Daoy (cell line): ENCODE data around the gene DPP7. TPM values are rescaled to one million over a fixed set of nuclear protein-coding genes. Genes with fewer than 3 reads are reported as not detected.
"Not testable (repeated sequence)": the region's sequence is repeated elsewhere in the genome, so short reads cannot be mapped to it uniquely, and the experiment has no call there.

Source experiments
- DNase-seq: peaks from one replicate; pipeline ENCODE4 v3.0.0-alpha.2; 2015; ENCODE audit warnings: low read depth
- total RNA-seq: library from RNA; depleted of rRNA; stranded (reverse); fragments of >200 nt; shearing (Covaris generic); gene quantifications from 2 replicates; pipeline ENCODE4 v1.2.3, GENCODE V29; 2014

The DPP7 gene
- total RNA-seq, 1 experiment from 2014 or later, result 23.0 TPM

- no peak for DNase-seq
Observed at GRCh38 chr9:137148242-137148641, 33.7 kb upstream of the DPP7 start.

GRCh38 chr9:137147793-137148160, 33.2 kb upstream of the DPP7 start:
- no peak for DNase-seq

GRCh38 chr9:137147091-137147792, 32.7 kb upstream of the DPP7 start:
- DNase-seq, result no peak

GRCh38 chr9:137146527-137146918, 32.0 kb upstream of the DPP7 start:
- DNase-seq, result no peak

GRCh38 chr9:137145731-137146526, 31.4 kb upstream of the DPP7 start:
- no peak for DNase-seq

GRCh38 chr9:137143459-137143858, 28.9 kb upstream of the DPP7 start:
- no peak for DNase-seq

- DNase-seq, result no peak
Observed at GRCh38 chr9:137141976-137142936, 27.7 kb upstream of the DPP7 start.

- DNase-seq, result no peak
Observed at GRCh38 chr9:137141050-137141810, 26.7 kb upstream of the DPP7 start.

GRCh38 chr9:137140151-137141012, 25.8 kb upstream of the DPP7 start:
- no peak for DNase-seq

- DNase-seq, result no peak
Observed at GRCh38 chr9:137139468-137140150, 25.1 kb upstream of the DPP7 start.

- peak; percentile 59 for DNase-seq
Observed at GRCh38 chr9:137138722-137139467, 24.4 kb upstream of the DPP7 start, which contains the start of gene GRIN1. Gene GRIN1 (plus strand): TSS chr9:137139154. CDS start chr9:137139487, 333 bp downstream.

GRCh38 chr9:137138058-137138721, 23.7 kb upstream of the DPP7 start:
- DNase-seq, result peak; percentile 62

GRCh38 chr9:137136881-137137607, 22.5 kb upstream of the DPP7 start:
- DNase-seq, result no peak

GRCh38 chr9:137136261-137136880, 21.8 kb upstream of the DPP7 start:
- no peak for DNase-seq

GRCh38 chr9:137135154-137135553, 20.6 kb upstream of the DPP7 start:
- DNase-seq, result not testable (repeated sequence)

GRCh38 chr9:137134191-137134590, 19.7 kb upstream of the DPP7 start:
- peak; percentile 57 for DNase-seq

- DNase-seq, result peak; percentile 47
Observed at GRCh38 chr9:137130176-137130755, 15.7 kb upstream of the DPP7 start.
